Lung microvascular endothelial cell (primary cell): ENCODE measurements around the gene FER. TPM values are rescaled to one million over a fixed set of nuclear protein-coding genes. Genes with fewer than 3 reads are reported as not detected.
"Not testable (repeated sequence)": the region's sequence is repeated elsewhere in the genome, so short reads cannot be mapped to it uniquely, and the experiment has no call there.

ENCODE experiments used
- DNase-seq, 2 donors: peaks; one replicate each; pipeline versions ENCODE4 v3.0.0 to v3.0.0-alpha.2; 2010; ENCODE audit warnings: low read depth in 2 of 2
- total RNA-seq: library from RNA; depleted of rRNA; stranded (reverse); fragments of >200 nt; gene quantifications from 2 replicates; pipeline ENCODE4 v1.2.1, GENCODE V29; 2014

FER gene
- total RNA-seq, 1 donor from 2014 or later = 18.3 TPM

- no peak for DNase-seq
Observed at GRCh38 chr5:108950276-108950675, 202.6 kb downstream of the FER start.

GRCh38 chr5:108953940-108954339 is 206.2 kb downstream of the FER start:
- DNase-seq = no peak

- DNase-seq = no peak
Observed at GRCh38 chr5:108957333-108957732, 209.6 kb downstream of the FER start.

- DNase-seq = no peak
Observed at GRCh38 chr5:108966910-108967309, 219.2 kb downstream of the FER start.

DNA sequence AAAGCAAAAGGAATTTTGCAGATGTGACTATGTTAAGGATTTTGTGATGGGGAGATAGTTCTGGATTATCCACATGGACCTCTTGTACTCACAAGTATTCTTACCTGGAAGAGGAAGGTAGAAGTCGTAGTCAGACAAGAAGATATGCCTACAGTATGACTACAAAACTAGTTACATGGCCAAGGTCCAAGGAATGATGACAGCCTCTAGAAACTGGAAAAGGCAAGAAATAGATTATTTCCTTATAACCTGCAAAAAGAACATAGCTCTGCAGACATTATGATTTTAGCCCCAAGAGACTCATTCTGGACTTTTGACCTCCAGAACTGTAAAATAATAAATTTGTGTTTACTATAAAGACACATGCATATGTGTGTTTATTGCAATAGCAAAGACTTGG is 226.9 kb downstream of the FER start:
- no peak for DNase-seq

- peak in 1 of 2 donors; percentile 0 for DNase-seq
Observed at GRCh38 chr5:108975697-108976096, 228.0 kb downstream of the FER start.

DNA sequence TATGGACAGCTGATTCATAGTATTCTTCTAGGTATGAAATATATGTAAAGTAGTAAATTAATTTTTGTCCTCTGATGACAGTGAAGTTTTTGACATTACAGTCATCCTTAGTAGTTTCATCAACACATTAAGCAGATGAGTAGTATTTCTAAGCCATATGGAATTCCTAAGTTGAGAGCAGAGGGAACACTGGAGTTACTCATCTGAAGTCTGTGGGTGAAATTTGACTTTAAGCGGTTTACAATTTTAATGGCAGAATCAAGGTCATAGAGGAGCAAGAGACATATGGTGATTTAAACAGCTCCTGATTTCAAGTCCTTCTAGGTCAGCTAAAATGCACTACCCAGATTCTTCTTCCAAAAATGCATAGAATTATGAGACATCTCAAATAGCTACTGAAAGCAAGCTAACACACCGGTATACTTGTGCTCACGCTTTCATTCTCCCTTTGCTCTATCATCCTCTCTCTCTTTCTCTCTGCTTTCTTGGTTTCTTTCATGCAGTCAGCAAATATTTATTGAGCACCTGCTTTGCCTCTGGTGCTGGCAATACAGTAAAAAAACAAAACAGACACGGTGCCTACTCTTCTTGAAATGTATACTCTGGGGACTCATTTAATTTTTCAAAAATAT is 235.9 kb downstream of the FER start:
- DNase-seq = no peak

DNA sequence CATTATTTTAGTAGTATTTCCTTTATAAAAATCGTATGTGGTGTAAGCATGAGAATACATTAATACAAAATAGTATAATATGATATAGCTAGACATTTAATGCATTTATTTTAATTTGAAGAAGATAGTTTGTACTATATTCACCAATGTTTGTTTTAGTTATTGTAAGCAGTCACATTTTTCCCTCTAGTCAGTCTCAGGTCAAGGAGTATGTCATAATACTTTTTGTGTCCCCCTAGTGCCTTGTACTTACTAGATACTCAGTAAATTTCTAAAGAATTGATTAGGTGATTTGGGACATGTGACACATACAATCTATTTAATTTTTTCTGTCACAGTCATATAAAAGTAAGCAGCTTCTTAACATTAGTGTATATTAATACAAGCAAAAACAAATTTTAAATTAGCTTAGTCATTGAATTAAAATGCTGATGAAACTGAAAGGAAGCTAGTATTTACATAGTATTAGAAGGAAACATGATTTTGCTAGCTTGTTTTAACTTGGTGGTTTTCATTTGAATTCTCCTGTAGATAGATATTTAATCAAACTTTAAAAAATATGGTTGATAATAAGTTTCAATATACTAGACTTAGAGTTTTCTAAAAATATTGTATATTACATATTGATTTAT is 242.2 kb downstream of the FER start:
- peak in 1 of 2 donors; percentile 24 for DNase-seq

- DNase-seq = not testable (repeated sequence)
Observed at GRCh38 chr5:108992396-108993085, 244.8 kb downstream of the FER start.

DNA sequence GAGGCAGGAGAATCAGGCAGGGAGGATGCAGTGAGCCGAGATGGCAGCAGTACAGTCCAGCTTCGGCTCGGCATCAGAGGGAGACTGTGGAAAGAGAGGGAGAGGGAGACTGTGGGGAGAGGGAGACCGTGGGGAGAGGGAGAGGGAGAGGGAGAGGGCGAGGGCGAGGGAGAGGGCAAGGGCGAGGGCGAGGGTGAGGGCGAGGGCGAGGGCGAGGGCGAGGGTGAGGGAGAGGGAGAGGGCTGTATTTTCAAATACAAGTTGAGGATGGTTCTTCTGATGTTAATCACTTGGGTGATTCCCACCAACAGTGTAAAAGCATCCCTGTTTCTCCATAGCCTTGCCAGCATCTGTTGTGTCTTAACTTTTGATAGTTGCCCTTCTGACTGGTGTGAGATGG is 245.7 kb downstream of the FER start:
- DNase-seq = not testable (repeated sequence)

- DNase-seq = no peak
Observed at GRCh38 chr5:108997720-108998119, 250.0 kb downstream of the FER start.

GRCh38 chr5:108998216-108998615 is 250.5 kb downstream of the FER start:
- no peak for DNase-seq

DNA sequence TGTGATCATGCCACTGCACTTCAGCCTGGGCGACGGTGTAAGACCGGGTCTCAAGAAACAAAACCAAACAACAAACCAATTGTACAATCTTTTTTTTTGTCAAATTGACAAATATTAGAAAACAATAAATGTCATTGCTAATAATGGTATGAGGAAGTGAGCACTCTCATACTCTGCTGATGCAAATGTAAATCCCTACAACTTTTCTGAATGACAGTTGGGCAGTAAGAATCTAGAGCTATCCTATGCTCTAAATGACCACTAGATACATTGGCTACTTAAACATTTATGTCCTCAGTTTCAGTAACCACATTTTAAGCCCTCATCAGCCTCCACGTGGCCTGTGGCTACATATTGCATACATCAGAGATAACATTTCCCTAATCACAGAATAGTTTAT is 256.2 kb downstream of the FER start:
- no peak for DNase-seq

DNA sequence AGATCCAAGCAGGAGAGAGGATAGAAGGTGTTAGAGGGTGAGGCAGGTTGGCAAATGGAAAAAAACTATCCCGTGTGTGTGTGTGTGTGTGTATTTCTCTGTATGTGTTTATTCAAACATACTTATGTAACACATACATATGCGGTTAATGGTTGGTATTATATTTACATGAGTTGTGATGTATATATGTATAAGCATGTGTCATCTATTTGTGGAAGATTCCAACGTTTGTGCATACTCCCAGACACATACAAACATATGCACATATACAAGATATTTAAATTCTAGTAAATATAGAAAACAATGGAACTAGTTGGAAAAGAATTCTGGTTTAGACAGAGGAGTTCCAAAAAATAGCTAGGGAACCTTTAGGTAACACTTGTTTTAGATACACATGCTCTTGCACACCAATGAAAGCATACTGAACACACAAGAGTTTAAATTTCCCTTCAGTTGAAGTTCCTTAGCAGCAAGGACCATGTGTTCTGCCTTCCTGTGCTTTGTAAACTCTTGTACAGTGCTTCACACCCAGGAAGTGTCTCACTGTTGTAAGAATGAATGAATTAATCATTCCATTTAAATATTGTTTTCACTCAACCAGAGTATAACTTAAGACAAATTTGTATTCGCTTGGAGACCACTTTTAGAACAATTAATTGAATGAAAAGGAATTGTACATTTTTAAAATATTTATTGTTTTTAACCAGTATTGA is 257.8 kb downstream of the FER start:
- peak in 1 of 2 donors; percentile 41 for DNase-seq

GRCh38 chr5:109006129-109006528 is 258.4 kb downstream of the FER start:
- no peak for DNase-seq

- peak in 1 of 2 donors; percentile 42 for DNase-seq
Observed at GRCh38 chr5:109016300-109016699, 268.6 kb downstream of the FER start.

DNA sequence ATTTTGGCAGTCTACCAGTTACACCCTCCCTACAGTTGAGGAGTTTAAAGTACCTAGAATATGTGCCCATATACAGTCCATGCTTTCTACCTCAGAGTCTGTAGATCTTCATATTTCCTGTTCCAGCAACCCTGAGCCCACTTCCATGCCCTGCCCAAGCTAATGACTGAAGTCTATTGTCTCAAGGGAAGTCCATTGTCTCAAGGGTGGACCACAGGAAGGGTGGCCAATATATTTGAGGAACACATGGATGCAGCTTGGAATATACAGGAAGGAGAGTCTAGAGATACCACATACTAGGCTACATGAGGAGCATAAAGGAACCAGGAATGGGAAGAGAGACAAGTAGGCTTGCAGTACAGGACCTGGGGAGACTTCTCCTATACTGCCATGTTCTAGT is 274.4 kb downstream of the FER start:
- DNase-seq = peak in 1 of 2 donors; percentile 38

DNA sequence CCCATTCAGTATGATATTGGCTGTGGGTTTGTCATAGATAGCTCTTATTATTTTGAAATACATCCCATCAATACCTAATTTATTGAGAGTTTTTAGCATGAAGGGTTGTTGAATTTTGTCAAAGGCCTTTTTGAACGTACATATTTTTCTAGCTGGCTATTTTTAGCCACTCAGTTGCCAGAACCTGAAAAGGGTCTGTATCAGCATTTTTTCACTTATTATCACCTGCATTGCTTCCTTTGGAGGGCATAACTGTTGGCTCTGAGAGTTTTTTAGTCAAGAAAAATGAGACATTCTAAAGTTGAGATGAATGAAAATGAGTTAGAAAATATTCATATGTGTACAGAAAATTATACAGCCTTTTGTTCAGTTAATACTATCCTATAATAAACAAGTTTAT is 278.0 kb downstream of the FER start:
- not testable (repeated sequence) for DNase-seq

DNA sequence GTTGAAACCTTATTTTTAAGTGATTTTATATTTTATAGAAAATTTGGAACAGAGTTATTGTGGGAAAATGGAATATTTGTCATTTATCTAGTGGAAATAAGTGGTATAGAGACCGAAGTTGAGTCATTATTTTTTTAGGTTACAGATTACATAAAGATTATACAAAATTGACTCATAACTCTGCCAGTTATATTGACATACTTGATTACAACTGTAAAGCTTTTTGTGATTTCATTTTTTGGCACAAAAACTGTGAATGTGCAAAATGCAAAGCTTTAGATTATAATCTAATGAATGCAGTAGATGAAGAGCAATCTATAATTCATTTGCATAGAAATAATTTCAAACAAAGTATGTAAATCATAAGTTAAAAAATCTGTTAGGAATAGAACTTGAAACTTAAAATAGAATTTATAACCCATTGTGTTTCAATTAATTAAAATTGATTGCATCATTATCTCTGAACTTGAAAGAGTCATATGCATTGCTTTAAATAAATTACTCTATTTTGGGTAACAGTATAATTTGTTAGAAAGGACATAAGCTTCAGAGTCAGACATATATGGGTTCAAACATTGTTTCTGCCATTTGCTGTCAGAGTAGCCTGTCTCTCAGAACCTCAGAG is 280.4 kb downstream of the FER start:
- DNase-seq = no peak

GRCh38 chr5:109028608-109029299 is 281.1 kb downstream of the FER start:
- no peak for DNase-seq

DNA sequence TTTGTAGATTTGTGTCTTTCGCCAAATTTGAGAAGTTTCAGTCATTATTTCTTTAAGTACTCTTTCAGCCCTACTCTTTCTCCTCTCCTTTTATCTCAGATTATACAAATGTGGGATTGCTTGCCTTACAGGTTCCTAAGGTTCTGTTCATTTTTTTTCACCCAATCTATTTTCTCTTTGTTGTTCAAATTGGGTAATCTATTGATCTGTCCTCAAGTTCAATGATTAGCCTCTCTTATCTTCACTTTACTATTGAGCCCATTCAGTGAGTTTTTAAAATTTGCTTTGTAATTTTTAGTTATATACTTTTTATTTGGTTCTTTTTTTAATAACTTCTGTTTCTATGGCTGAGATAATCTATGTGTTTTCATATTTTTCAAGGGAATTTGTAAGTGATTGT is 282.1 kb downstream of the FER start:
- no peak for DNase-seq
